ENCODE results near the gene CUTC. TPM values are rescaled to one million over a fixed set of nuclear protein-coding genes. Genes with fewer than 3 reads are reported as not detected.

The CUTC gene
- 22.5 and 23.1 TPM in 2 replicates for total RNA-seq

- intact Hi-C loops (cut with micrococcal nuclease), result loop anchor here (1.0 to 5.0 kb wide), 12 partner anchors 73 to 1620 kb away; partner anchors contain the start of genes BTRC, CHUK, CWF19L1 and DNMBP
These were observed at the start of gene CUTC, which contains the start of gene COX15 for GRCh38 chr10:99732033-99732842. CUTC (plus strand) TSS chr10:99732234; CDS start chr10:99732349, 115 bp downstream. COX15 (minus strand) TSS chr10:99732127; CDS start chr10:99732049, 78 bp downstream.

GRCh38 chr10:99682752-99683151, 49.3 kb upstream of the CUTC start:
- intact Hi-C loops (cut with micrococcal nuclease), result no loop called here

- intact Hi-C loops (cut with micrococcal nuclease), result no loop called here
These were observed 46.5 kb upstream of the CUTC start for GRCh38 chr10:99685597-99685967.

- intact Hi-C loops (cut with micrococcal nuclease), result no loop called here
These were observed 42.6 kb upstream of the CUTC start for GRCh38 chr10:99689461-99689860.

GRCh38 chr10:99693933-99694583, 38.0 kb upstream of the CUTC start:
- intact Hi-C loops (cut with micrococcal nuclease), result no loop called here

- intact Hi-C loops (cut with micrococcal nuclease), result no loop called here
These were observed 36.3 kb upstream of the CUTC start for GRCh38 chr10:99695761-99696160.

- intact Hi-C loops (cut with micrococcal nuclease), result no loop called here
These were observed 33.4 kb upstream of the CUTC start for GRCh38 chr10:99698504-99699080.

GRCh38 chr10:99700649-99701048, 31.4 kb upstream of the CUTC start:
- intact Hi-C loops (cut with micrococcal nuclease), result no loop called here

- intact Hi-C loops (cut with micrococcal nuclease), result no loop called here
These were observed 23.5 kb upstream of the CUTC start for GRCh38 chr10:99708428-99709012.

GRCh38 chr10:99709480-99710229, 22.4 kb upstream of the CUTC start:
- intact Hi-C loops (cut with micrococcal nuclease), result loop anchor here (2.0 kb wide), 1 partner anchor 89 kb away; the partner anchor contains the start of gene SLC25A28

GRCh38 chr10:99711129-99711719, 20.8 kb upstream of the CUTC start:
- intact Hi-C loops (cut with micrococcal nuclease), result loop anchor here (1.0 to 2.0 kb wide), 5 partner anchors 81 to 319 kb away; partner anchors contain the start of gene SLC25A28

GRCh38 chr10:99714446-99714845, 17.6 kb upstream of the CUTC start:
- intact Hi-C loops (cut with micrococcal nuclease), result no loop called here

- intact Hi-C loops (cut with micrococcal nuclease), result no loop called here
These were observed 11.6 kb upstream of the CUTC start for GRCh38 chr10:99720387-99720786.

GRCh38 chr10:99730026-99730425, 2.0 kb upstream of the CUTC start:
- intact Hi-C loops (cut with micrococcal nuclease), result loop anchor here (5.0 kb wide), 6 partner anchors 262 to 1622 kb away; partner anchors contain the start of genes BTRC, CWF19L1, ERLIN1 and HIF1AN

GRCh38 chr10:99731306-99732032, 565 bp upstream of the CUTC start:
- intact Hi-C loops (cut with micrococcal nuclease), result loop anchor here (1.0 to 5.0 kb wide), 12 partner anchors 72 to 1621 kb away; partner anchors contain the start of genes BTRC, CHUK, CWF19L1 and DNMBP

GRCh38 chr10:99733366-99733765, 1.3 kb downstream of the CUTC start:
- intact Hi-C loops (cut with micrococcal nuclease), result loop anchor here (2.0 to 5.0 kb wide), 8 partner anchors 259 to 1619 kb away; partner anchors contain the start of genes BTRC, CHUK, CWF19L1 and ERLIN1

- intact Hi-C loops (cut with micrococcal nuclease), result loop anchor here (5.0 kb wide), 6 partner anchors 258 to 1618 kb away; partner anchors contain the start of genes BTRC, CWF19L1, ERLIN1 and HIF1AN
These were observed 2.1 kb downstream of the CUTC start for GRCh38 chr10:99734111-99734510.

GRCh38 chr10:99740260-99740659, 8.2 kb downstream of the CUTC start:
- intact Hi-C loops (cut with micrococcal nuclease), result no loop called here

- intact Hi-C loops (cut with micrococcal nuclease), result no loop called here
These were observed 9.0 kb downstream of the CUTC start for GRCh38 chr10:99740933-99741559.

All from T-helper 1 cell treated with Interleukin-12 subunit alpha and Interleukin-12 subunit beta and Interleukin-4 antibody, amounts not matched to agents 30 ng/mL and 1 ng/mL, for 36 hours (primary cell).